Left hindlimb (tissue), 1 donor: Measurements from ENCODE around the gene PDLIM5.

ENCODE experiments used
- DNase-seq: peaks from one replicate; pipeline ENCODE4 v3.0.0-alpha.2; 2018

Gene PDLIM5

GRCh38 chr4:94566420-94566819, 114.7 kb downstream of the PDLIM5 start:
- DNase-seq = no peak

- no peak for DNase-seq
These were observed 116.1 kb downstream of the PDLIM5 start for GRCh38 chr4:94567811-94568210.

DNA sequence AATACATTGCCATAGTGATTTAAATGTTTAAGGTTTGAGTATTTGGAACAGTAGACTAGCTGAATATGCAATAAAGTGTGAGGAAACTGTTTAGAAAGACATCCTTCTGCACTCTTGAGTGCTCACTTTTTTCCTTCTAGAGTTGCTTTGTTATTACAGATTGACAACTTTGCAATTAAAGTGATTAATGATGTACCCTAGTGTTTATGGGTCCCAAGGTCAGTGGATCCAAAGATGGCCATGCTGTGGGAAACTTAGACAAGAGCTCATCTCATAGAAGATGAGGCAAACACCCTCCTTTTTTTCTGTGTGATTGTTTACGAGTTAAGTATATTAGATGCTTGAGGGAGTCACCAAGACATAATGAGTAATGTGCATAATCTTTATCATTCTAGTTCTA, 118.8 kb downstream of the PDLIM5 start:
- DNase-seq = no peak

- DNase-seq = no peak
These were observed 119.6 kb downstream of the PDLIM5 start for GRCh38 chr4:94571298-94571697.

- DNase-seq = no peak
These were observed 120.0 kb downstream of the PDLIM5 start for GRCh38 chr4:94571715-94572114.

DNA sequence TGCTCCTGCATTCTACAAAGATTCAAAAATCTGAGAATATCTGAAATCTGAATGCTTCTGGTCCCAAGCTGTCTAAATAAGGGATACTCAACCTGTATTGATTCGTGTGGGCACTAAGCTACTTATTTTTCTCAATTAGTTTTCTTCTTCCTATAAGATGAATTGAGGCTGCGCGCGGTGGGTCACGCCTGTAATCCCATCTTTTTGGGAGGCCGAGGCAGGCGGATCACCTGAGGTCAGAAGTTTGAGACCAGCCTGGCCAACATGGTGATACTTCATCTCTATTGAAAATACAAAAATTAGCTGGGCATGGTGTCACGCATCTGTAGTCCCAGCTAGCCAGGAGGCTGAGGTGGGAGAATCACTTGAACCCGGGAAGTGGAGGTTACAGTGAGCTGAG, 122.3 kb downstream of the PDLIM5 start:
- no peak for DNase-seq

GRCh38 chr4:94574616-94575015, 122.9 kb downstream of the PDLIM5 start:
- DNase-seq = no peak

DNA sequence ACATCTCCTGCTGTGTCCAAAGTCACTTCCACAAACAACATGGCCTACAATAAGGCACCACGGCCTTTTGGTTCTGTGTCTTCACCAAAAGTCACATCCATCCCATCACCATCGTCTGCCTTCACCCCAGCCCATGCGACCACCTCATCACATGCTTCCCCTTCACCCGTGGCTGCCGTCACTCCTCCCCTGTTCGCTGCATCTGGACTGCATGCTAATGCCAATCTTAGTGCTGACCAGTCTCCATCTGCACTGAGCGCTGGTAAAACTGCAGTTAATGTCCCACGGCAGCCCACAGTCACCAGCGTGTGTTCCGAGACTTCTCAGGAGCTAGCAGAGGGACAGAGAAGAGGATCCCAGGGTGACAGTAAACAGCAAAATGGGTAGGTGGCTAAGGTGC, 123.9 kb downstream of the PDLIM5 start:
- no peak for DNase-seq

DNA sequence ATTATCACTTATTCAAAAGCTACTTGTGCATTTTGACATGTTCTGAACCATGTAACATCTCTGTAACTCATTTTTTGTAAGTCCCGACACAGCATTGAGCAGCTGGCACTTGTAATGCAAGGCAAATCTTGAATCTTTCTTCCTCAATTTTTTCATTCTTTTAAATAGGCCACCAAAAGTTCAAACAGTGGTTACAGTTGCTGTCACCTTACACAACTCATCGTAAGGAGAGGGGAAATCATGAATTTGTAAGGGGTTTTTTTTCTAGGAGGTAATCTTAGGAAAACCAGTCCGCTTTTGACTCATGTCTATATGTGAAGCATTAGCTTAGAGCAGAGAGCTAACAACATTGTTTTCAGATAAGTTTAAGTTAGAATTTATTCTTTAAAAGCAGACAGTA, 124.5 kb downstream of the PDLIM5 start:
- no peak for DNase-seq

DNA sequence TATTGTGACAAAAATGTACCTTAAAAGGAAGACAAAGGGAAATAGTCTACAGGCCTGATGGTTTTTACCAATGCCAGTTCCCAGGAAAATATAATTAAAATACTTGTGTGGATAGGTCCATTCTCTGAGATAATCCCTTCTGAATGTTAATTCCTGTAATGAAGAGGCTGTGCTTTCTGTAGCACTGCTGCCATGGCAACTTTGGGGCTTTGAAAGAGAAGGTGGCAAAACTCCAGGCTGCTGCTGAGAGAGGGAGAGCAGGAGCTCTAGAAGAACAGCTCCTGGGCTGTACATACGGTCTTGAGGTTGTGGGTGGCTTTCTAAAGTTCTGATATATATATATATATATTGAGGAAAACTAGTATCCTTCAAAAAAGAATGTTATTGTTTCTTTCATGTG, 125.4 kb downstream of the PDLIM5 start:
- DNase-seq = no peak

DNA sequence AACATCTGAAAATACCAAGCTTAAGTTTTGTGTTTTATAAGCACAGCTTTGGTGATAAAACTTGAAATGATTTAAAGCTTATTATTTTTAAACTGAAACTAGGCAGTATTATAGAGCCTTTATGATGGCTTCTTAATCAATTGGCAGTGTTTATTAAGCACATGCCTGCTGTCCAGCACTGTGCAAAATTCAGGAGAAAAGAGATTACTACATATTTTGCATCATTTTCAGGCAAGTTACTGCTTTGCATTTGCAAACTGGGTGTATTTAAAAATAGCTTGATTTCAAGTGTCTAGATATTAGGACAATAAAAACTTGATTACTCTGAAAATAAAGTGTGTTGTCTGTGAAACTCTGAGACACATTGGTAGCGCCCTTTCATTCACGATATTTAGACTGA, 126.5 kb downstream of the PDLIM5 start:
- DNase-seq = no peak

GRCh38 chr4:94581766-94582165, 130.0 kb downstream of the PDLIM5 start:
- no peak for DNase-seq

- no peak for DNase-seq
These were observed 130.8 kb downstream of the PDLIM5 start for GRCh38 chr4:94582517-94582916.

DNA sequence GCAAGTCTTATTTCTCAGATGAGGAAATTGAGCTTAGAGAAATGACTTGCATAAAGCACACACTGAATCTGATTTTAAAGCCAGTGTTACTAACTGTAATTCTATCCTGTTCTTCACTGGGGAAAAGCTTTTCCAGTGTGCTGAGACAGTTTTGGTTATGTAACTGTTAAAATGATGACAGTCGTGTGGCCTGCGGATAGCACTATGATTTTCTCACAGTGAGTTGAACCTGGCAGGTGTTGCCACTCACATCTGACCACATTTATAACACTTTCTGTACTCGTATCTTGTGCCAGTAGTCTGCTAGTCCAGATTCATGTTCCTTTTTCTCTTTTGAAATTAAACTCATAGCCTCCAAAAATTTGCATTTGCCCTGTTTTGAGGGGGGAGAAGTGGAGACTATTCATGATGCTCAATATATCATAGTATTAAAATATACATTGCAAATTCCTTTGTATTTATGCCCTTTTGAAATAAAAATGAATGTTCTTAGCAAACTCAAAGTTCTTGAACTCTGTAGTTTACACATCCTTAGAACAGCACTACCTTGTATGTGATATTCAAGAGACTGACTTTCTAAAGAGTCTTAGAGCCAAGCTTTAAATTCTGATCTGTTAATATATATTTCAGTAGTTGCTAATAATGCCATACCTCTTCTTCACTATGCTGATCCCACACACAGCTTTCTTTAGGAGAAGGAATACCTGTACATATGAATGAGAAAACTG, 132.3 kb downstream of the PDLIM5 start:
- DNase-seq = no peak

DNA sequence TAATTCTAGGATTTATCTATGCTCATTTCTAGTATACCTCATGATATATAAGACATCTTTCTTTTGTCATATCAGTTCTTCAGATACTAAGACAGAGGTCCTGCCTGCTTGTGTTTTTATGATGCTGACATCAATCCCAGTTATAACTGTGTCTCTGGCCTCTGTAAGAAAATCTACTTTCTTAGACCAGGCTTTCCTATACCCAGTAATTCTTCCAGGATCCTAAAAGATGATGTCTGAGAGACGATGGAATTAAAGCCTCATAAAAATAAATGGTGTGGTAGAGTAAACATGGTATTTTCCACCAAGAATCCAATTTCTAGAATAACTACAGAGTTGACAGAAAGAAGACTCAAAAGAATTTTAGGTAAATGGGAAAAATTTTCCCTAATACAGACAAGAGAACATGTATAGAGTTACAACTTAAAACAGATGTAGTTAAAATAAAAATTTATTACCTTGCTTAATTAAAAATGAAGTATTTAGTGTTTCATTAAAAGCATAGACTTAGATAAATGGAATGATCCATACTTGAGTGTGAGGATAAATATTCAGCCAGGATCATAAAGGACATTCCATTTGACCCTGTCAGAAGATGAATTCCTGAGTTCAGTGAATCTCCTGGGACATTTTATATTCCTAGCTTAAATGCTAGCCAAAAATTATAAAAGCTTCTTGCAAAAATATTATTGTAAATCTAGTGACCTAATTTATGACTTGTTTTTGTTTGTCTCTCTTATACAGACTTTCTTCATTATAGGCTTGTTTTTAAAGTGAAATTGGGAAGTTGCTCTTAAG, 137.4 kb downstream of the PDLIM5 start:
- no peak for DNase-seq

GRCh38 chr4:94590493-94590892, 138.8 kb downstream of the PDLIM5 start:
- no peak for DNase-seq

DNA sequence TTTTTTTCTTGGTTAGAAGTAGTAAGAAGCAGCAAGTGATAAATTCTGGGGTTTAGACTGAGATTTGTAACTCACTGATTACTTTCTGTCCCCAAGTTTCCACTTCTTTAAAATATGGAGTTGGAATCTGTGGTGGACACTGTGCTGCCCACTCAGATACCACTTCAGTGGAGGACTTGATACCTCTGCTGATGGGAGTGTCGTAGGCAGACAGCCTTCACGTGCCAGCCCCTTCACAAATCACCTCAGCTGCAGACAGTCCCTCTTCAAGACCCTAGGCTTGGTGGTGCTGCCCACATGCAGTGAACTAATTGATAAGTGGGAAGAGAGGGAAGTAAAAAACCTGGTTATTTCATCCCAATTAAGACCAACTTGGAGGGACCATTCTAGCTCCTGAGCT, 139.5 kb downstream of the PDLIM5 start:
- no peak for DNase-seq

GRCh38 chr4:94595013-94595412, 143.3 kb downstream of the PDLIM5 start:
- DNase-seq = no peak

DNA sequence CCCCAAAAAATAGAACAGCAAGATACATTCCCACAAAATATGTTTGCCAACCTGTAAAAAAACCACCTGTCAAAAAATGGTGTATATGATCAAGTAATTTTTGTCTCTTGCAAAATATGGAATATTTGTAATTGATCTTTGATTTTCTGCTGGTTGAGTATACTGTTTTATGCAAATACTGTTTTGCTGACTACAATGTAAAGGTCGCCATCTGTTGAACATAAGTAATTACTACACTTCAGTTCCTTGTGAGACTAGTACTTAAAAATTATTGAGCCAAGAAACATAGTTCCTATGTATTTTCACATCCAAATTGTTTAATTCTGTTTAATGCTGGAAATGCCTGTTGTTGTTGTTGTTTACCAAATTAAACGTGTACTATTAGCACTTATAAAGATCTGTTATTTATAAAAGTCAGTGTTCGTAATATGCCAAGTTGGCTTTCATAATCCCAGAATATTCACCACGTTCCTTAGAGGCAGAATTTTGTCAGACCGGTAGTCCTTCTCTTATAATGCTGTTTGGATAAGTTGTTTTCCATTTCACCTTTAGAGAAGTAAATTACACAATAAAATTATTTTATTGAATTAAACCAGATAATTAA, 144.2 kb downstream of the PDLIM5 start:
- DNase-seq = no peak

DNA sequence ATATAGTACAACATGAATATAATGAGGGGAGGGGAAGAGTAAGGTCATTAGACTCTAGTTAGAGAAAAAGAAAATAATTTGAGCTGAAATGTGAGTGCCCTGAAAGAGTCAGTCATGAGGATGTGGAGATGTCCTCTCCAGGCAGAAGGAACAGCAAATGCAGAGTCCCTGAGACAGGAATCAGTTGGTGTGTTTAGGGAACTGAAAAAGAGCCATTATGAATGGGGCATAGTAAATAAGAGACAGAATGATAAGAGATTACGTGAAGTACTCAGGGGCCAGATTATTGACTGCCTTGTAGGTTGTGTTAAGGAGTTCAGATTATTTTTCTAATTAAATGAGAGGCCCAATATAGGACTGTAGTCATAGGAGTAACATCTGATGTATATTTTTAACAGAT, 147.0 kb downstream of the PDLIM5 start:
- no peak for DNase-seq

DNA sequence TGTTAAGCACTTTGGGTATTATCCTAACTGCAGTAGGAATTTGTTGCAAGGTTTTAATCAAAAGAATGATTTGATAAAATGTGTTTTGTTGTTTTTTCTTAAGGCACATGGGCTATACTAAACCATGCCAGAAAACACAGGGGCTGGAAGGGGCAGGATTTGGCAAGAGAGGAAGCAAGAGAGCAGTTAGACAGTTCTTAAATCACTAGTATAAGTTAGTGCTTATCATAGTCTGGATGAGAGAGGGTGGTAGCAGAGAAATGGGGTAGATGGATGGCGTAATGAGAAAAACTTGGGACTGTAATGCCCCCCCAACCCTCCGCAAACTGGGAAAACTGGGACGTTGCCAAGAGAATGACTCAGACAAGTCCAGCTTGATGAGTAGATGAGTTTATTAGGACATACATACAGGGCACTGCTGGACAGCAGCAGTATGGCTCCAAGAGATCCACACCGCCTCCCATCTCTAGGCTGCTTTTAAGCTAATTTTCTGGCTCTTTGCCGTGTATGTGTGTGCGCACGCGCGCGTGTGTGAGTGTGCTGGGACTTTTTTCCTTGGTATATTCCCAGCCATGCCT, 151.5 kb downstream of the PDLIM5 start:
- no peak for DNase-seq

DNA sequence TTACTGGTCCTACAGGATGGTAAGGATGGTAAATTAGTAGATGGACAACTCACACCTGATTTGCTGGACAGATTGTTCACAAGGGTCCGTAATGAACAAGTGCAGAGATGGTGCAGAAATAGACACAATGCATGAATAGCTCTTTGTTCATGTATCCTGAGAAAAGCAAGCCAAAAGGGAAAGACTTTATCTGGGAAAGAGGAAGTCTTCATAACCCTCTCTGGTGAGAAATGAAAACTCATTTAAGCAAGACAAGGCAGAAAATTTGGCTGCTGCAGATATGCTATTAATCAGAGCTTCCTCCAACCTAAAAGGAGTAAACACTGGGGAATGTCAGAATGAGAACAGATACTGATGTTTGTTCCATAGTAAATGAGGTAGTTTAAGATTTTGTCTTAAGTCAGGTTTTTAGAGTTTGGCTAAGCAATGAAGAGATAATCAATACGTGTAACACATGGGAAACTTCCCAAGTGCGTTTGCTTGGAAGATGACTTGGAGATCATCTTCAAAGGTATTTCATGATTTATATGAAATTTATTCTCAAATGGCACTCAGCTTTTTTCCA, 153.6 kb downstream of the PDLIM5 start:
- no peak for DNase-seq

DNA sequence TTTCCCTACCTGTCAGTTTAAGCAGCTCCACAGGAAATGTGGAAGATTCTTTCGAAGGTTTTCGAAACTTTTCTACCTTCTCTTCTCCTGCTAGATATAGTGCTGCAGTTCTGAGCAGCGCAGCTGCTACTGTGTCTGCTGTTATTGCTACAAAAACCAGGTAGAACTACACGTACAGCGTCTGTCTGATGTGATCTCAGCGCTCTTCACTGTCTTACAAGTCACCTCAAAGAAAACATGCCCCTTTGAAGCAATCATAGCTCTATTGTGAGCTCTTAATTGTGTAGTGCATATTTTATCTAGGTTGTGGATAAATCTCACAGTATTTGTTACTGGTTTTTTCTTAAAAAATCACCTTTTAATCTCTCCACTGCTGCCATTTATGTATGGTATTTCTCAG, 158.4 kb downstream of the PDLIM5 start:
- DNase-seq = no peak
